Measurements from ENCODE around the gene CCDC201.

Gene CCDC201

GRCh38 chr7:45920502-45921380, 47.9 kb upstream of the CCDC201 start, which contains the start of gene IGFBP3:
TSS of gene IGFBP3 (minus strand) at chr7:45921272. CDS start at chr7:45921140, 132 bp downstream.
- H3K27me3 ChIP-seq (ENCODE audit: control insufficient read depth, low read length) = peaks cover 42% of the 10 kb centered on the region
- H4K20me1 ChIP-seq (ENCODE audit: control insufficient read depth, insufficient read depth, low read depth, low read length) = no peaks in the 10 kb centered on the region
- no peak within 1 kb of the TSS for H3K27ac ChIP-seq (ENCODE audit: low read depth, low read length)
- H3K79me2 ChIP-seq (ENCODE audit: control insufficient read depth, low read length) = no peaks in the 10 kb centered on the region
- H3K9me2 ChIP-seq (replicated peaks; ENCODE audit: control insufficient read depth, low read length) = no peaks in the 10 kb centered on the region
- no peaks in the 10 kb centered on the region for H3F3A ChIP-seq (ENCODE audit: control insufficient read depth, insufficient read depth)
- TF ChIP-seq EZH2phosphoT487 (IDR thresholded peaks at IDR 0.05; ENCODE audit: borderline replicate concordance, low read length) (no peak), CTCF (IDR thresholded peaks at IDR 0.05; ENCODE audit: low read depth, low read length, poor library complexity, severe bottlenecking) (no peak)
- no peaks in the 10 kb centered on the region for H3K36me3 ChIP-seq (ENCODE audit: control insufficient read depth, low read length)
- no peak within 1 kb of the TSS for H3K4me3 ChIP-seq (ENCODE audit: low read length)
- H3K9me3 ChIP-seq (ENCODE audit: control insufficient read depth, insufficient read depth, low read length) = no peaks in the 10 kb centered on the region
- H3K4me2 ChIP-seq (ENCODE audit: low read length) = no peak within 1 kb of the TSS
- H3K4me1 ChIP-seq (ENCODE audit: control insufficient read depth, low read length) = no peaks in the 10 kb centered on the region

- H3K27ac ChIP-seq (ENCODE audit: low read depth, low read length) = no peak overlapping the region
- H3K36me3 ChIP-seq (ENCODE audit: control insufficient read depth, low read length) = no peaks in the 10 kb centered on the region
- H3K79me2 ChIP-seq (ENCODE audit: control insufficient read depth, low read length) = no peaks in the 10 kb centered on the region
- no peak overlapping the region for H3K4me2 ChIP-seq (ENCODE audit: low read length)
- H3K4me1 ChIP-seq (ENCODE audit: control insufficient read depth, low read length) = no peaks in the 10 kb centered on the region
- H3F3A ChIP-seq (ENCODE audit: control insufficient read depth, insufficient read depth) = no peaks in the 10 kb centered on the region
- no peaks in the 10 kb centered on the region for H3K9me3 ChIP-seq (ENCODE audit: control insufficient read depth, insufficient read depth, low read length)
- no peak overlapping the region for H3K4me3 ChIP-seq (ENCODE audit: low read length)
- TF ChIP-seq EZH2phosphoT487 (IDR thresholded peaks at IDR 0.05; ENCODE audit: borderline replicate concordance, low read length) (no peak; the same call in 1 of the 2 replicates), CTCF (IDR thresholded peaks at IDR 0.05; ENCODE audit: low read depth, low read length, poor library complexity, severe bottlenecking) (no peak)
- no peaks in the 10 kb centered on the region for H4K20me1 ChIP-seq (ENCODE audit: control insufficient read depth, insufficient read depth, low read depth, low read length)
- no peaks in the 10 kb centered on the region for H3K9me2 ChIP-seq (replicated peaks; ENCODE audit: control insufficient read depth, low read length)
- peaks cover 42% of the 10 kb centered on the region for H3K27me3 ChIP-seq (ENCODE audit: control insufficient read depth, low read length)
Measured at GRCh38 chr7:45919993-45920459, 47.1 kb upstream of the CCDC201 start.

GRCh38 chr7:45919231-45919784, 46.4 kb upstream of the CCDC201 start:
- peaks cover 42% of the 10 kb centered on the region for H3K27me3 ChIP-seq (ENCODE audit: control insufficient read depth, low read length)
- H3K36me3 ChIP-seq (ENCODE audit: control insufficient read depth, low read length) = no peaks in the 10 kb centered on the region
- no peaks in the 10 kb centered on the region for H3K9me3 ChIP-seq (ENCODE audit: control insufficient read depth, insufficient read depth, low read length)
- no peaks in the 10 kb centered on the region for H4K20me1 ChIP-seq (ENCODE audit: control insufficient read depth, insufficient read depth, low read depth, low read length)
- H3F3A ChIP-seq (ENCODE audit: control insufficient read depth, insufficient read depth) = no peaks in the 10 kb centered on the region
- no peaks in the 10 kb centered on the region for H3K9me2 ChIP-seq (replicated peaks; ENCODE audit: control insufficient read depth, low read length)
- no peaks in the 10 kb centered on the region for H3K79me2 ChIP-seq (ENCODE audit: control insufficient read depth, low read length)
- no peak for TF ChIP-seq EZH2phosphoT487 (IDR thresholded peaks at IDR 0.05; ENCODE audit: borderline replicate concordance, low read length)
- no peak for TF ChIP-seq CTCF (IDR thresholded peaks at IDR 0.05; ENCODE audit: low read depth, low read length, poor library complexity, severe bottlenecking)
- H3K4me3 ChIP-seq (ENCODE audit: low read length) = no peak overlapping the region
- no peak overlapping the region for H3K4me2 ChIP-seq (ENCODE audit: low read length)
- H3K27ac ChIP-seq (ENCODE audit: low read depth, low read length) = no peak overlapping the region
- no peaks in the 10 kb centered on the region for H3K4me1 ChIP-seq (ENCODE audit: control insufficient read depth, low read length)

All from DOHH2 (cell line).